ENCODE measurements around the gene SMYD3.

DNA sequence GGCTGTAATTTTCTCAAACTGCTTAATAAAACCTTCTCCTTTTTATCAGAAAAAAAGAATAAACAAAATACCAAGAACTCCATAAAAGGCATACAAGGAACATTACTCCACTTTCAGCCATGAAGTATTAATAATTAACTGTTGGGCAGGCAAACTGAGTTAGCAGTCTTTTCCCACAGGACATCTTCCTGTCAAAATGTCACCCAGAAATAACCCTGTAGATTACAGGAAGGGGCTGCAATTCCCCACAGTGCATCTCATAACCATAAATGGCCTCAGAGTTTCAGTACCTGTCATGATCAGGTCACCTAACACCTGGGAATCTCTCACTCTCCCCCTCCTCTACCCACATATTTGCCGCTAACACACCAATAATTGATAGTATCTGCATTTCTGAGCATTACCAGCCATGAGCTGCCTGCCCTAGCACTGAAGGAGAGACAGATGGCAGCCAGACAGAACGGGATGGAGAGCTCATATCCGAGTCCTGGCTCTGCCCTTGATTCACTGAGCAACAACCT lies 475.0 kb downstream of the SMYD3 start:
- TF ChIP-seq, protein P1, sequence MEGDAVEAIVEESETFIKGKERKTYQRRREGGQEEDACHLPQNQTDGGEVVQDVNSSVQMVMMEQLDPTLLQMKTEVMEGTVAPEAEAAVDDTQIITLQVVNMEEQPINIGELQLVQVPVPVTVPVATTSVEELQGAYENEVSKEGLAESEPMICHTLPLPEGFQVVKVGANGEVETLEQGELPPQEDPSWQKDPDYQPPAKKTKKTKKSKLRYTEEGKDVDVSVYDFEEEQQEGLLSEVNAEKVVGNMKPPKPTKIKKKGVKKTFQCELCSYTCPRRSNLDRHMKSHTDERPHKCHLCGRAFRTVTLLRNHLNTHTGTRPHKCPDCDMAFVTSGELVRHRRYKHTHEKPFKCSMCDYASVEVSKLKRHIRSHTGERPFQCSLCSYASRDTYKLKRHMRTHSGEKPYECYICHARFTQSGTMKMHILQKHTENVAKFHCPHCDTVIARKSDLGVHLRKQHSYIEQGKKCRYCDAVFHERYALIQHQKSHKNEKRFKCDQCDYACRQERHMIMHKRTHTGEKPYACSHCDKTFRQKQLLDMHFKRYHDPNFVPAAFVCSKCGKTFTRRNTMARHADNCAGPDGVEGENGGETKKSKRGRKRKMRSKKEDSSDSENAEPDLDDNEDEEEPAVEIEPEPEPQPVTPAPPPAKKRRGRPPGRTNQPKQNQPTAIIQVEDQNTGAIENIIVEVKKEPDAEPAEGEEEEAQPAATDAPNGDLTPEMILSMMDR (IDR thresholded peaks at IDR 0.05), result no peak
- no peak for TF ChIP-seq POLR2A (IDR thresholded peaks at IDR 0.05)

All from heart left ventricle (tissue), 13 donors.